BJ (cell line): Measurements from ENCODE around the gene WDR49. TPM values are rescaled to one million over a fixed set of nuclear protein-coding genes. Genes with fewer than 3 reads are reported as not detected.

Source experiments
- CTCF ChIA-PET: fragments of 350-600 bp; formaldehyde crosslinking; extraction: SDS; loops from one replicate; lab custom pipeline; 2021; ENCODE audit warnings: antibody characterized with exemption, inconsistent platforms; lab: Yijun Ruan, JAX
- POLR2A ChIA-PET: fragments of 300-600 bp; sonication (Branson Sonifier 250); formaldehyde crosslinking; extraction: SDS; loops from one replicate; lab custom pipeline; 2021; ENCODE audit warnings: antibody characterized with exemption; lab: Charles Lee
- DNase-seq: peaks from one replicate; pipeline ENCODE4 v3.0.0-alpha.2; 2011; ENCODE audit warnings: low read depth
- H3K27me3 ChIP-seq: 2 replicates; pipeline ENCODE4 v1.6.0; 2011; ENCODE audit warnings: low read length; ENCODE audit not compliant: control insufficient read depth, insufficient read depth
- H3K36me3 ChIP-seq: 2 replicates; pipeline ENCODE4 v1.5.1; 2011; ENCODE audit warnings: low read length; ENCODE audit not compliant: control insufficient read depth, insufficient read depth
- H3K4me3 ChIP-seq: 2 replicates; pipeline ENCODE4 v1.5.1; 2011; ENCODE audit warnings: low read depth, mild to moderate bottlenecking, control low read depth, low read length
- CTCF ChIP-seq: IDR thresholded peaks from 2 replicates; pipeline ENCODE4 v1.5.1; 2011; ENCODE audit warnings: low read depth, mild to moderate bottlenecking, control low read depth, inconsistent platforms, low read length, moderate library complexity; ENCODE audit not compliant: insufficient read depth
- polyA plus RNA-seq: library from polyadenylated mRNA; depleted of rRNA; stranded (reverse); fragments of >200 nt; gene quantifications from 2 replicates; pipeline ENCODE4 v1.2.3, GENCODE V29; 2011

Gene WDR49
- polyA plus RNA-seq, 1 experiment, result not detected

GRCh38 chr3:167491621-167492020, 162.1 kb downstream of the WDR49 start:
- TF ChIP-seq CTCF, result no peak
- H3K4me3 ChIP-seq, result no peak overlapping the region
- CTCF ChIA-PET, result no interaction called here
- no peaks in the 10 kb centered on the region for H3K36me3 ChIP-seq
- POLR2A ChIA-PET, result no interaction called here
- H3K27me3 ChIP-seq, result no peaks in the 10 kb centered on the region
- no peak for DNase-seq

- DNase-seq, result no peak
- no peak overlapping the region for H3K4me3 ChIP-seq
- POLR2A ChIA-PET, result no interaction called here
- no peaks in the 10 kb centered on the region for H3K27me3 ChIP-seq
- CTCF ChIA-PET, result no interaction called here
- no peaks in the 10 kb centered on the region for H3K36me3 ChIP-seq
- no peak for TF ChIP-seq CTCF
Observed at GRCh38 chr3:167489571-167489970, 164.2 kb downstream of the WDR49 start.

DNA sequence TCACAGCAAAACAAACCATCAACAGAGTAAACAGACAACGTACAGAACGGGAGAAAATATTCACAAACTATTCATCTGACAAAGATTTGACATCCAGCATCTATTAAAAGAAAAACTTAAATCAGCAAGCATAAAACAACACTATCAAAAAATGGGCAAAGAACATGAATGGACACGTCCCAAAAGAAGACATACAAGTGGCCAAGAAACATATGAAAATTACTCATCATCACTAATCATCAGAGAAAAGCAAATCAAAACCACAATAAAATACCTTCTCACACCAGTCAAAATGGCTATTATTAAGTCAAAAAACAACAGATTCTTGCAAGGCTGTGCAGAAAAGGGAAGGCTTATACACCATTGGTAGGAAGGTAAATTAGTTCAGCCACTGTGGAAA, 166.2 kb downstream of the WDR49 start:
- no peak overlapping the region for H3K4me3 ChIP-seq
- no peak for DNase-seq
- no peaks in the 10 kb centered on the region for H3K27me3 ChIP-seq
- ChIA-PET CTCF (no interaction called here), POLR2A (no interaction called here)
- TF ChIP-seq CTCF, result no peak
- no peaks in the 10 kb centered on the region for H3K36me3 ChIP-seq

DNA sequence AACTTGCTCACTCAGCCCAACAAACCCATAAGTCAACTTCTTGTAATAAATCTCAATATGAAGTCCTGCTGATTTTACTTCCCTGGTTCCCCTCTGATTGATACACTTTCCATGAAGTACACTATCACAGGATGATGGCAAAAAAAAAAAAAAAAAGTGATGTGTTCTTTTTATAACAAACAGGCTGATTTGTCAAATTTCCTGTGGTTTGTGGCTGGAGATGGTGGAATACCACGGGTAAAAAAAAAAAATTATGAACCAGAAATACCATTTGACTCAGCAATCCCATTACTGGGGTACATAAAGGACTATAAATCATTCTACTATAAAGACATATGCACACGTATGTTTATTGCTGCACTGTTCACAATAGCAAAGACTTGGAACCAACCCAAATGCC, 169.2 kb downstream of the WDR49 start:
- Histone ChIP-seq H3K27me3 (no peaks in the 10 kb centered on the region), H3K4me3 (no peak overlapping the region), H3K36me3 (no peaks in the 10 kb centered on the region)
- TF ChIP-seq CTCF, result no peak
- POLR2A ChIA-PET, result no interaction called here
- no peak for DNase-seq
- CTCF ChIA-PET, result no interaction called here

DNA sequence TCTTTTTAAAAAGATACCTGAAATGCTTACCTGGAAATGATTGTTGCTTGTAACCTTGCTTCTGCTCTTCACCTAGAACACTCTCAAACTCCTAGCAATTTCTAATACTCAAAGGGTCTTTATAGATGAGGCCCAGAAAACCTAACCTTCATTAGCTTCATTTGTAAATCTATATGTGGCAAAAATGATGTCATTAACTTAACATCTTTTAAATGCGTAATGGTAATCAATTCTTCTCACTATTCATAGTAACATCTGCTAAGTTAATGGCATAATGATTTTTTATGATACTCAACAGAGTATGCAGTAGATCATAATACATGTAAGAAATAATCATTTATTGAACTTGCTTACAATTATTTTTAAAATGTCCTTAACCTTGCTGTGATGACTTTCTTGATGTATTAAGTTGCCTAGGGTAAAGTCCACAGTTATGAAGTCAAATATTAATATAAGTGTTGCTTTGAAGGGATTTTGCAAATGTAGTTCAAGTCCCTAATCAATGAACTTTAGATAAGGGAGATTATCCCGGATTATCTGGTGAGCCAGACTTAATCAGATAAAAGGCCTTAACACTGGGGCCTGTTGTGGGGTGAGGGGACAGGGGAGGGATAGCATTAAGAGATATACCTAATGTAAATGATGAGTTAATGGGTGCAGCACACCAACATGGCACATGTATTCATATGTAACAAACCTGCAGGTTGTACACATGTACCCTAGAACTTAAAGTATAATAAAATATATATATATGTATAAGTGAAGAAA, 169.8 kb downstream of the WDR49 start:
- DNase-seq, result no peak
- TF ChIP-seq CTCF, result no peak
- Histone ChIP-seq H3K4me3 (no peak overlapping the region), H3K27me3 (no peaks in the 10 kb centered on the region), H3K36me3 (no peaks in the 10 kb centered on the region)
- ChIA-PET CTCF (no interaction called here), POLR2A (no interaction called here)
